Measurements from ENCODE around the gene NEDD8.
"Not testable (repeated sequence)": the region's sequence is repeated elsewhere in the genome, so short reads cannot be mapped to it uniquely, and the experiment has no call there.

Gene NEDD8

DNA sequence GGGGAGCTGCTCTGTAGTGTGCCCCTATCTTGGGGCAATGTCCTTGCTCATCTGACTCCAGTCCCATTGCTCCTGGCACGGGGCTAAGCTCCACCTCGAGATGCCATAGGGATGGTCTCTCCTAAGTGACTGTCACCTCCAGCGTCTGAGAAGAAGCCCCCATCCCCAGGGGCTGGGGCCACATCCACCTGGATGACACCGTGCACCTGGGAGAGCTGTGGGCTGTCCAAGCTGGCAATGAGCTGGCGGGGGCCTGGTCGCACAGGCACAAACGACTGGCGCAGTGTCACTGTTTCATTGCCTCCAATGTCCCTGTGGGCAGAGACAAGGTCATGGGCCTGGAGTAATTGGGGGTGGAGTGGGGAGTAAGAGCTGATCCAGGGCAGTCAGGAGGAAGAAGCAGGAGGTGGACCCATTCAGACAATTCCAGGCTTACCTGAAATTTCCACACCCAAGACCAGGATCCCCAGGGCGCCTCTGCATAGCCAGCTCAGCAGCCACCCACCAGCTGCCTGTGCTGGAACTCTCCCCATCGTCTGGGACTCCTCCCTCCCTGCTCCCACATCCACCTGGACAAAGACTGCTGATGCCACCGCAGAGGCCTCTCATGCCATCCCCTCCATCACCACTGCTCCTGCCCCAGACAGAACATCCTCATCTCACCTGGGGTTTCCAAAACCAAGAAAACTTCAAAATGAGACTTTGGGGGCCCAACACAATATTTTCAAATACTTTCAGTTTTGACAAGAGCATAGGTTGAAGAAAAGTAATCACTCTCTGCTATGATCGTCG lies 17.3 kb upstream of the NEDD8 start:
- DNase-seq (no peak), ATAC-seq (replicated peaks) (no peak)
- Mint-ChIP-seq H3K36me3 (peaks cover 12% of the 10 kb centered on the region in 2 donors), H3K4me1 (peaks cover 18 to 24% of the 10 kb centered on the region in 2 donors), H3K9me3 (no peaks in the 10 kb centered on the region), H3K4me3 (no peak overlapping the region), H3K27me3 (no peaks in the 10 kb centered on the region), H3K27ac (peak overlapping the region; percentile 16)

DNA sequence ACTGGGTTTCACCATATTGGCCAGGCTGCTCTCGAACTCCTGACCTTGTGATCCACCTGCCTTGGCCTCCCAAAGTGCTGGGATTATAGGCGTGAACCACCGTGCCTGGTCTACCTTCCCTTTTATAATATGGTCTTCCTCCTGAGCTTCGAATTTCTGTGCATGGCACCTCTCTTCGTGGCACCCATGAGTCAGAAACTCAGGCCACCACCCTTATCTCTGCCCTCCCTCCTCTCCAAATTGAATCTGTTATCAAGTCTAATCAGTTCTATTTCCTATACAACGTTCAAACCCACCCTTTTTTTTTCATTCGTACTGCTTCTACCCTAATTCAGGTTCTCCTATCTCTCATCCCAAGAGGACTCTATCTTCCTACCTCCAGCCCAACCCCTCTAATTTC lies 15.3 kb upstream of the NEDD8 start:
- H3K4me1 Mint-ChIP-seq = peaks cover 24 to 38% of the 10 kb centered on the region in 2 donors
- no peaks in the 10 kb centered on the region for H3K27me3 Mint-ChIP-seq
- H3K27ac Mint-ChIP-seq = peak overlapping the region; percentile 75
- peaks cover 5 to 8% of the 10 kb centered on the region in 2 donors for H3K36me3 Mint-ChIP-seq
- no peaks in the 10 kb centered on the region for H3K9me3 Mint-ChIP-seq
- no peak for ATAC-seq (replicated peaks)
- no peak for DNase-seq
- H3K4me3 Mint-ChIP-seq = peak overlapping the region in 1 of 2 donors; percentile 0

DNA sequence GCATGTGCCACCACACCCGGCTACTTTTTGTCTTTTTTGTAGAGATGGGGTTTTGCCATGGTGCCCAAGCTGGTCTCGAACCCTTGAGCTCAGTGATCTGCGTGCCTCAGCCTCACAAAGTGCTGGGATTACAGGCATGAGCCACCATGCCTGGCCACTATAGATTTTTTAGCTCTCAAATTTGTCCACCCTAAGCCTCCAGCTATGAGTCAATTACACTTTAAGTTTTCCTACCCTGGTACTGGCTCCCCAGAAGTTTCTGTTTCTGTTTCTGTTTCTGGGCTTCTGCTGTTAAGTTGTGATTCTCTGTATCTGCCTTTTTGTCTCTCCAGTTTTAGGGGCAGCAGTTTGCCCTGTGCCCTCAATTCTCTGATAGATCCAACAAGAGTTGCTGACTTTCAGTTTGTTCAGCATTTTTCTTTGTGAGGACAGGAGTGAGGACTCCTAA lies 14.6 kb upstream of the NEDD8 start:
- no peak for DNase-seq

DNA sequence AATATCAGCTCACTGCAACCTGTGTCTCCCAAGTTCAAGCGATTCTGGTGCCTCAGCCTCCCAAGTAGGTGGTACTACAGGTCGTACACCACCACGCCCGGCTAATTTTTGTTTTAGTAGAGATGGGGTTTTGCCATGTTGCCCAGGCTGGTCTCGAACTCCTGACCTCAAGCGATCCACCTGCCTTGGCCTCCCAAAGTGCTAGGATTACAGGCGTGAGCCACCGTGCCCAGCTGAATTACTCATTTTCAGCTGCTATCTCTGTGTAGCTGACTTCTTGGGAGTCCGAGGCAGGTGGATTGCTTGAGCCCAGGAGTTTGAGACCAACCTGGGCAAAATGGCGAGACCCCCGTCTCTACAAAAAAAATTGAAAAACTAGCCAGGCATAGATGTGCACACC lies 13.2 kb upstream of the NEDD8 start:
- peaks cover 13 to 15% of the 10 kb centered on the region in 2 donors for H3K36me3 Mint-ChIP-seq
- ATAC-seq (replicated peaks); H3K4me3 Mint-ChIP-seq; DNase-seq; H3K27me3 Mint-ChIP-seq; H3K9me3 Mint-ChIP-seq: not testable (repeated sequence)
- H3K27ac Mint-ChIP-seq = peak overlapping the region; percentile 68
- peaks cover 30 to 42% of the 10 kb centered on the region in 2 donors for H3K4me1 Mint-ChIP-seq

More for the DNA sequence above, 14.6 kb upstream of the NEDD8 start:
- Mint-ChIP-seq H3K27ac (peak overlapping the region; percentile 96), H3K4me1 (peaks cover 26 to 38% of the 10 kb centered on the region in 2 donors), H3K4me3 (peak overlapping the region in 1 of 2 donors; percentile 46), H3K9me3 (no peaks in the 10 kb centered on the region), H3K36me3 (peaks cover 11% of the 10 kb centered on the region in 2 donors), H3K27me3 (no peaks in the 10 kb centered on the region)
- ATAC-seq (replicated peaks) = no peak

DNA sequence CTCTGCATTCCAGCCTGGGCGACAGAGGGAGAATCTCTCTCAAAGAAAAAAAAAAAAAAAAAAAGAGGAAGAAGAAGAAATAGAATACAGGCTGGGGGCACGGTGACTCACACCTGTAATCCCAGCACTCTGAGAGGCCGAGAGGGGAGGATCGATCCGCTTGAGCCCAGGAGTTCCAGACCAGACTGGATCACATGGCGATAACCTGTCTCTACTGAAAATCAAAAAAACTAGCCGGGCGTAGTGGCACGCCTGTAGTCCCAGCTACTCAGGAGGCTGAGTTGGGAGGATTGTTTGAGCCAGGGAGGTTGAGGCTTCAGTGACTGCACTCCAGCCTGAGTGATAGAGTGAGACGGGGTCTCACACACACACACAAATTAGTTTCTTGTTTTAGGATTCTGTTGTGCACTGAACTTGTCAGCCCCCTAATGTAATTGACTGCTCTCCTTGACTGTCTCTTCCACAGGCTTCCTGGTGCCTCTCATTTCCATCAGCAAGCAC lies 11.2 kb upstream of the NEDD8 start:
- H3K27ac Mint-ChIP-seq = peak overlapping the region; percentile 100
- H3K4me1 Mint-ChIP-seq = peaks cover 48 to 61% of the 10 kb centered on the region in 2 donors
- H3K27me3 Mint-ChIP-seq = no peaks in the 10 kb centered on the region
- ATAC-seq (replicated peaks) (peak; percentile 0 to 2), DNase-seq (no peak)
- peak overlapping the region; percentile 97 to 99 for H3K4me3 Mint-ChIP-seq
- H3K36me3 Mint-ChIP-seq = peaks cover 24 to 26% of the 10 kb centered on the region in 2 donors
- no peaks in the 10 kb centered on the region for H3K9me3 Mint-ChIP-seq

DNA sequence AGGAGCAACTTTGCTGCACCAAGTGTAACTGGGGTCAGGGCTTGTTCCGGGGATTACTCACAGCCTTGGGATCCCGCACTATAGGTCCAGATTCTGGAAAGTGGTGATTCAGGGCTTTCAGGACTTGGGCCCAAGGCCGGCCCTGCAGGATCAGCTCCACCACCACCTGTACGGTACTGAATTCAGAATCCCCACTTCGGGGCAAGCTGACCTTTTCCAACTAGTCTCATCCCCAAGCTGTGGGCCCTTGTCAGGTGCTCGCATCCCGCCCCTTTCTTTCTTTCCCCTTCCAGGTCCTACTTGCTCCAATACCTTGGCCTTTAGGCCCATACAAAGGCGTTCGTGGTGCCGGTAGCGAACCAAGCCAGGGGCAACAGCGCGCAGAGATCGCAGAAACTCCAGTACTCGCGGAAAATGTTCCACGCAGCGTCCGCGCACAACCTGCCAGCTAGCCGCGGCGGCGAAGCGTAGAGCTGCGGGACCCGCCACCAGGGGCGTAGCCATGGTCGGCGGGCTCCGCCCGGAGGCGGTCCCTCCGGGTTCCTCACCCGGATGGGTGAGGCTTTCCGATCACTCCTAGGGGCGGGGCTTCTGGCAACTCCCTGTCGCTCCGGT lies 9.8 kb upstream of the NEDD8 start:
- Mint-ChIP-seq H3K36me3 (peaks cover 39 to 41% of the 10 kb centered on the region in 2 donors), H3K4me1 (peaks cover 54 to 66% of the 10 kb centered on the region in 2 donors), H3K27me3 (no peaks in the 10 kb centered on the region), H3K27ac (peak overlapping the region; percentile 100), H3K4me3 (peak overlapping the region; percentile 97 to 99), H3K9me3 (no peaks in the 10 kb centered on the region)
- ATAC-seq (replicated peaks) (peak; percentile 82 to 85), DNase-seq (peak; percentile 92)

DNA sequence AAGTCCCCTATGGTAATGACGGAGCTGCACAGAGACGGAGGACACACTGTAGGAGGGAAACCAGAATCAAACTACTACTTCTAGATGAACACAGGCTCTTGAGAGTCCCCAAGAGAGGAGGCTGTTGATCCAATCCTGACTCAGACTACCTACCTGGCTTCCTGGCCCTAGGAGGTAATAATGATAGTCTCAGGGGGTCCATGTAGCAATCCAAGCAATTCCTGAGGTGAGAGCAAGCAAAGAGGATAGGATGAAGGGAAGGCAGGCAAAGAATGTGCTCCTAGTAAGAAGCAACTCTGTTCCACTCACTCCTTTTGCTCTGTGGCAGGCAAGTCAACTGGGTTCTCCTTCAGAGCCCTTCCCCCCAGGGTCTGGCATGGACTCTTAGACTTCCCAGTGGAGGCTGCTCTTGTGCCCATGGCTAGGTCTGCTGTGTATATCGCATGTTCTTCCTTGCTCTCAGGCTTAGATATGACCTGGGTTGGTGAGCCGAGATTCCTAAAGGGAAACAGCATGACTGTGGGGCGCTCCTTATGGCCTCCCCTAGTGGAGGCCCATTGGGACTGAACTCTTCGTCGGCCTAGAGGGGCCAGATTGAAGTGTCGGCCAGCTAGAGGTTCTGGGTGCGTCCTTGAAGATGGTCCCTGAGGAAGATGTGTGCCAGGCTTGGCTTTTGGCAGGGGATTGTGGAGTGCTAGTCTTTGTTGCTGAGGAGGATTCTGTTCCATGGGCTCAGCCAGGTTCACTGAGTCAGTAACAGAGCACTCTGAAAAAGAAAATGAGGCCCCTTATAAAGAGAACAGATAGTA lies 8.1 kb upstream of the NEDD8 start:
- Mint-ChIP-seq H3K36me3 (peaks cover 53 to 54% of the 10 kb centered on the region in 2 donors), H3K4me3 (peak overlapping the region; percentile 25 to 99), H3K27ac (peak overlapping the region; percentile 71), H3K9me3 (no peaks in the 10 kb centered on the region), H3K4me1 (peaks cover 61 to 75% of the 10 kb centered on the region in 2 donors), H3K27me3 (no peaks in the 10 kb centered on the region)
- ATAC-seq (replicated peaks) (no peak), DNase-seq (no peak)

DNA sequence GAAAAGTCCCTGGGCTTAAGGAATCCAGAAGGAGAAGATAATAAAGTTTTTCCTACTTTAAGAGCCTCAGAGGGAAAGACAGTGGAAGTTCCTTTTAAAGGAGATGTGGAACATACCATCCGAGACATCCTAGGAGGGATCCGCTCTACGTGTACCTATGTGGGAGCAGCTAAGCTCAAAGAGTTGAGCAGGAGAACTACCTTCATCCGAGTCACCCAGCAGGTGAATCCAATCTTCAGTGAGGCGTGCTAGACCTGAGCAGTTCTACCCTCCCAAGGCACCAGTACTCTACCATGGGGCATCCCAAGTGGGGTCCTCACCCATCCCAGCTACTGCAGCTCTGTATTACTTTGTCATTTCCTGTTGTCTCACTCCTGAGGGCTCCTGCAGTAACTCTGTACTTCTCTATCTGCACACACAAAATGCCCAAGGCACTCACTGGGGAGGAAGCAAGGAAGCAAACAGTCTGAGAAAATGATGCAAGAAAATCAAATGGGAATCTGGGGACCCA lies 6.4 kb upstream of the NEDD8 start:
- Mint-ChIP-seq H3K27me3 (no peaks in the 10 kb centered on the region), H3K36me3 (peaks cover 53 to 63% of the 10 kb centered on the region in 2 donors), H3K27ac (peak overlapping the region; percentile 82), H3K9me3 (no peaks in the 10 kb centered on the region), H3K4me1 (peaks cover 63 to 77% of the 10 kb centered on the region in 2 donors), H3K4me3 (no peak overlapping the region)
- ATAC-seq (replicated peaks) (no peak), DNase-seq (no peak)

DNA sequence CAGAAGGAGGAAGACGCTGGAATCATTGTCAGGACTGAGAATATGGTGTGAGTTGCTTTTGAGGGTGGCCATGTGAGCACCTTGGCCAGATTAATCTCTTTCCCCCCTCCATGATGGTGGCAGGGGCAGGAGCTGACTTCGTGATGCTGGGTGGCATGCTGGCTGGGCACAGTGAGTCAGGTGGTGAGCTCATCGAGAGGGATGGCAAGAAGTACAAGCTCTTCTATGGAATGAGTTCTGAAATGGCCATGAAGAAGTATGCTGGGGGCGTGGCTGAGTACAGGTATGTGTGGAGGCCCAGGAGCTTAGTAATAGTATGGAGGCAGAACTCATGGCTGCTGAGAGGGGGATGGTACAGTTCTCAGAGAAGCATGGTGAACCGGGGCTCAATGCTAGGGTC lies 6.0 kb upstream of the NEDD8 start:
- no peaks in the 10 kb centered on the region for H3K27me3 Mint-ChIP-seq
- H3K27ac Mint-ChIP-seq = peak overlapping the region; percentile 43
- H3K36me3 Mint-ChIP-seq = peaks cover 53 to 63% of the 10 kb centered on the region in 2 donors
- H3K4me1 Mint-ChIP-seq = peaks cover 62 to 76% of the 10 kb centered on the region in 2 donors
- DNase-seq (no peak), ATAC-seq (replicated peaks) (no peak)
- no peaks in the 10 kb centered on the region for H3K9me3 Mint-ChIP-seq
- no peak overlapping the region for H3K4me3 Mint-ChIP-seq

DNA sequence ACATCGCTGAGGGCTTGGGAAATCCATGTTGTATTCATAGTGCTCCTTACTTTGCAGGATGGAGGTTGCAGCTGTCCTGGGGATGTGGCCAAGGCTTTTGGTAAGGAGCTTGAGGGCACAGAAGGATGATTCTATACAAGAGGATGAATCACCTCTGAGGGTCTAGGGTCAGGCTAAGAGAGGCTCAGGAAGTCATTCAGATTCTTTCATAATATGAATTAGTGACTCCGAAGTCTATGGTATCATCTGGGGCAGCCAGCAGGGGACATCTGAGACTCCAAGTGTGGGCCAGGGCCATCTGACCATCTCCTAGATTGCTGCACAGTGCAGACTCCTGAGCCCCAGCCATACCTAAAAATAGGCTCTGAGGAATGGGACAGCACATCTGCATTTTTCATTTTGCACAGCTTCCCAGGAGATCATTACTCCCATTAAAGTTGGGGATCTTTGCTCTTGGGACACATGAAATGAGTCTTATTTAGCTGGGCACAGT lies 5.3 kb upstream of the NEDD8 start:
- no peak for DNase-seq
- no peak for ATAC-seq (replicated peaks)
- Mint-ChIP-seq H3K4me3 (no peak overlapping the region), H3K27me3 (no peaks in the 10 kb centered on the region), H3K27ac (peak overlapping the region; percentile 70), H3K36me3 (peaks cover 53 to 63% of the 10 kb centered on the region in 2 donors), H3K9me3 (no peaks in the 10 kb centered on the region), H3K4me1 (peaks cover 62 to 73% of the 10 kb centered on the region in 2 donors)

DNA sequence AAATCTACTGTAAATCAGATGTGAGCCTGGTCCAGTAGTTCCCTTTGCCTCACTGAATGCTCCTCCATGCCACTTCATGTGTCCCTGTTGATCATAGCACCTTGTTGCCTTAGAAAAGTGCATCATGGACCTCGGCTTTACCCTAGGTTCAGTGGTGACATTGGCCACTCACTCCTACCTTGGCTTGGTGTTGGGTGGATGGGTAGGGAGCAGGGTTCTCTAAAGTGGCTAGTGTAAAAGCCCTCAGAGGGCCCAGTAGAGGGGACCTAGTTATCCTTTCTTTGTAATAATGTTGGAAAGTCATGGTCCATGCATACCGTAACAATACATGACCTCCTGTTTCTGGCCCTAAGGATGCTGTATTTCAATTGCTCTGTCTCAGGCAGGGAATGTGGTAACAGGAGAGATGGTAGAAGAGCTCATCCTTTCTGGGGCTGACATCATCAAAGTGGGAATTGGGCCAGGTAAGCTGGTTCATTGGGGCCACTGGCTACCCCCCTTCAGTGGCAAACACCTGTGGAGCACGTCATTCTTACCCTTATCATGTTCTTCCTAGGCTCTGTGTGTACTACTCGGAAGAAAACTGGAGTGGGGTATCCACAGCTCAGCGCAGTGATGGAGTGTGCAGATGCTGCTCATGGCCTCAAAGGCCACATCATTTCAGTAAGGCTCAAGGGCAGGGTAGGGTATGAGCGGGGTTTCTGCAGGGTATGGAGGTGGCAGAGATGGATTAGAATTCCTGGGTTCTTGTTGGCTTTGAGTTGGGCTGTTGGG lies 4.7 kb upstream of the NEDD8 start:
- H3K9me3 Mint-ChIP-seq = no peaks in the 10 kb centered on the region
- DNase-seq (no peak), ATAC-seq (replicated peaks) (no peak)
- H3K4me3 Mint-ChIP-seq = no peak overlapping the region
- H3K36me3 Mint-ChIP-seq = peaks cover 47 to 61% of the 10 kb centered on the region in 2 donors
- peaks cover 60 to 73% of the 10 kb centered on the region in 2 donors for H3K4me1 Mint-ChIP-seq
- peak overlapping the region; percentile 70 for H3K27ac Mint-ChIP-seq
- no peaks in the 10 kb centered on the region for H3K27me3 Mint-ChIP-seq

DNA sequence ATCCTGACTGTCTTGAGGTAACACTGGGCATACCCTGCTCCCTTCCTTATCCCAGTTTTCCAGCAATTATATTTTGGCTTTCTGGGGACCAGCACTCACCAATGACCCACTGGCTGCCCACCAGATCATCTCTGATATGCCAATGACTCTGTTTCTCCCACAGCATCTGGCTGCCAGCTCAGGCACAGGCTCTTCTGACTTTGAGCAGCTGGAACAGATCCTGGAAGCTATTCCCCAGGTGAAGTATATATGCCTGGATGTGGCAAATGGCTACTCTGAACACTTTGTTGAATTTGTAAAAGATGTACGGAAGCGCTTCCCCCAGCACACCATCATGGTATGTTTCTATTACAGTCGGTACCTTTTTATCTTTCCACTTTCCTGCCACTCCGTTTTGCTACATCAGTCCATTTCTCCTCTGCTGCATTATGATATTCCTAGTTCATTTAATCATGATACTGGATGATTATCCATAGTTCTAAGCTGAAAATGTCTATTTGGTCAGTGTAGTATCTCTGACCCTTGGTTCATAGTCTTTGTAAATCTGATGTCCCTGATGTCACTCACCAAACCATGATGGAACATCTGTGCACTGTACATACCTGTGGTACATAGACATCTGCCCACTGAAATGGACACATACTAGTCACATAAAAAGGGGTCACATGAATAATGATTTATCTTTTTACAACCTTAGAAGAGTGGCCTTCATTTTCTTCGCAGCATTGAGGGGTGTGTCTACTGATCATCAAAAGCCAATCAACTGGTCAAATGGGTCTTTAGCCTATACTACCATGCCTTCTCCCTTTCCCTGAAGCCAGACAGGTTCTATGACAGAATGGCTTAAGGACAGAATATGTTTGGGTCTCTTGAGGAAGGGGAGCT lies 3.9 kb upstream of the NEDD8 start:
- Mint-ChIP-seq H3K9me3 (no peaks in the 10 kb centered on the region), H3K4me3 (no peak overlapping the region), H3K27ac (peak overlapping the region; percentile 74), H3K4me1 (peaks cover 58 to 71% of the 10 kb centered on the region in 2 donors), H3K36me3 (peaks cover 45 to 59% of the 10 kb centered on the region in 2 donors), H3K27me3 (no peaks in the 10 kb centered on the region)
- no peak for ATAC-seq (replicated peaks)
- no peak for DNase-seq
